HS-27A (cell line): ENCODE data around the gene GDF15.

Source experiments
- DNase-seq: peaks from one replicate; pipeline ENCODE4 v3.0.0-alpha.2; 2012; ENCODE audit warnings: low read depth, missing footprints

Gene GDF15

GRCh38 chr19:18431351-18432197 lies 45.6 kb downstream of the GDF15 start:
- DNase-seq: no peak

- DNase-seq: no peak
Measured at GRCh38 chr19:18432275-18433014, 46.5 kb downstream of the GDF15 start.

GRCh38 chr19:18433015-18433691 lies 47.2 kb downstream of the GDF15 start:
- DNase-seq: no peak

GRCh38 chr19:18433735-18434398 lies 47.9 kb downstream of the GDF15 start:
- no peak for DNase-seq

- no peak for DNase-seq
Measured at GRCh38 chr19:18434411-18435175, 48.6 kb downstream of the GDF15 start.

- no peak for DNase-seq
Measured at GRCh38 chr19:18435178-18435841, 49.4 kb downstream of the GDF15 start.

- DNase-seq: no peak
Measured at GRCh38 chr19:18435842-18436670, 50.1 kb downstream of the GDF15 start.

GRCh38 chr19:18436671-18437490 lies 50.9 kb downstream of the GDF15 start:
- no peak for DNase-seq

GRCh38 chr19:18437491-18438330 lies 51.8 kb downstream of the GDF15 start, which contains the start of gene ISYNA1:
TSS of gene ISYNA1 (minus strand) at chr19:18438133. CDS start at chr19:18437979, 154 bp downstream.
- DNase-seq: no peak

GRCh38 chr19:18438331-18439024 lies 52.5 kb downstream of the GDF15 start:
- DNase-seq: no peak
